Epidermal melanocyte (primary cell): Measurements from ENCODE around the gene SLC9A8.

ENCODE experiments used
- DNase-seq: peaks from one replicate; pipeline ENCODE4 v3.0.0; 2011; ENCODE audit warnings: low spot score; ENCODE audit not compliant: insufficient read length

SLC9A8 gene

GRCh38 chr20:49874696-49875095 lies 62.1 kb downstream of the SLC9A8 start:
- DNase-seq: no peak

DNA sequence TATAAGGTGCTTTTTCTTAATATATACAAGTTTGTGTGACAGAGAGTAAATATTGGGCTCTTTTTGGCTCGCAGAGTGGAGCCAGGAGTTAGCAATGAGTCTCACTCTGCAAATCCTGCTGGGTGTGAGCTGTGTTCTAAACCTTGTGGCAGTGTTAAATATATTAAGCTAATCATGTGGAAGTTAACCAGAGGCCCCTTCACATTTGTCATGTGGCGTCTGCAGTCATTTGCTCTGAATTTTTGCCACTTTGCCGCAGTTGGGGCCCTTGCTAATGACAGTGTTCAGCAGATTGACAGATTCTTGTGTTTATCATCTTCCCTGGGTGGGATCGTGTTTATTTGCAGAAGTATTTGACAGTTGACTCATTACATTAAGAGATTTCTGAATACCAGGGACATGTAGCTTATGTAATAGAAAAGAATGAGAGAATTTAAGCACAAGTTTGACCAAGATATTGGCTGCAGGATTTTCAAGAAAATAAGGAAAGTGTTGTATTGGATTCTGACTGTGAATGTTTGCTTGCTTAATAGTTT lies 64.8 kb downstream of the SLC9A8 start:
- DNase-seq: no peak

- no peak for DNase-seq
Observed at GRCh38 chr20:49878977-49879376, 66.3 kb downstream of the SLC9A8 start.

DNA sequence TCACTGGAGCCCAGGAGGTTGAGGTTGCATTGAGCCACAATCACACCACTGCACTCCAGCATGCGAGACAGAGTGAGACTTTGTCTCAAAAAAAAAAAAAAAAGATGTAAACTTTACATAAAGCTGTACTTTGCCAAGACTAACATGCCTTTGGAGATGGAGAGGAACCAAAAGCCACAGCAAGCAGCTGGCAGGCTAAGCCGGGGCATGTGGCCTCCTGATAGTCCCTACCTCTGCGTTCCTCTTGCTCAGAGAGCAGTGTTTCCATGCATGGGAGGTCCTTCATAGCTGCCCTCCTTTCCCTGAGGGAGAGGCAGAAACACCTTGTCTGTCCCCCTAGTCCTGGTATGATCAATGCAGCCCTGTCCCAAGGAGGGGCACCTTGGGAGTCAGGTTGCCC lies 67.5 kb downstream of the SLC9A8 start:
- DNase-seq: no peak

DNA sequence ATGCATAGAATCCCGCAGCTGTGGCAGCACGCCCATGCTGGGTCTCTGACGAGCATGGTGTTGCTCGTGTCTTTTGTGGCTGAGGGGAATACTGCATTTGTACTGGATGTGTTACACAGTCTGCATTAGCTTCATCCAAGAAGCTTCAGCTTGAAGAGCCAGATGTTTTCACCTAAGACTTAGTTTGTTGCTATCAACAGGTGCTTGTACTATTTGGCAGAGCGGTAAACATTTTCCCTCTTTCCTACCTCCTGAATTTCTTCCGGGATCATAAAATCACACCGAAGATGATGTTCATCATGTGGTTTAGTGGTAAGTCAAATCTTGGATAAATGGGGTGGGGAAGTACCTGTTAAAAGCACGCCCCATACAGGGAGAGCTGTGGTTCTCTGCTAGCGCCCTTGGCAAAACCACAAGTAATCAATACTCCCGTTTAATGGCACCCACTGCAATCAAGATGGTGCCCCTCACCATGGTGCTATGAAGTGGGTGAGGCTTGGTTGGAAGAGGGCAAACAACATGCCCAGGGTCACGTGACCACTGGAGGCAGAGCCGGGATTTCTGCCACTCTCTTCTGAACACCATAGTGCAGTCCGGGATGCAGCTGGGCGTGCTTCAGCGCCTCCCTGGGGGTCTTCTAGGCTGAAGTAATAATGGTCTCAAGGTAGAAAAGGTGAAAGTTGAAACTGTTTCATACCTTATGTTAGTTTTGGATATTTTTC lies 68.3 kb downstream of the SLC9A8 start:
- no peak for DNase-seq

DNA sequence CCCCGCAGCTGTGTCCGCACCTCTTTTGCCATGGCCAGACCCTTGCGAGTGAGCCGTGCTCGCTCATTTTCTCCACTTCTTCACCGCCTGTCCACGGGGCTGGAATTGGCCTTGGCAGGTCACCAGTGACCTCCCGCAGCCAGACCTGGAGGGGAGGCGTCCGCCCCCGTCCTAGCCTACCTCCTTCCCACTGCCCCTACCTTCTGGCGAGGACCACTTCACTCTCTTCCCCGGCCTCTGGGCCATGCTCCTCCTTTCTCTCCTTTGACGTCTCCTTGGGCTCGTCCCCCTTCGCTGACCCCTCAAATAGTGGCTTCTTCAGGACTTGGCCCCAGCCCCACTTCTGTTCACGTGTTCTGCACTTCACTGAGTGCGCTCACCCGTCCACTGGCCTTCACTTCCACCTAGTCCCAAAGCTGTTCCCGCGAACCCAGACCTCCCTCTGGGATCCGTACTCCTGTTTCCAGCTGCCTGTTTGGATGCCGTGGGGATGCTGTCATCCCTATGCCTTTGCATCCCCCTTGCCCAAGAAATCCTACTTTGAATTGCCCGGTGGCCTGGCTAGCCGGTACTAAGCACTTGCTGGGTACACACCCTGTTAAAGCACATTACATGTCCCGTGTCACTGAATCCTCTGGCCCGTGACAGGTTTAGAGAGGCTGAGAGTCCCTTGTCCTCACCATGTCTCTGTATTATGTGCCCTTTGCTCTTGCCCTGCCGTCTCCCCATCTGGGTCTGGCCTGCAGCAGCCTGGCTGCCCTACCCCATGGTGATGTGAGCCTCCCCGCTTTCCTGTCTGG lies 69.7 kb downstream of the SLC9A8 start:
- DNase-seq: no peak

- DNase-seq: no peak
Observed at GRCh38 chr20:49883246-49883802, 70.7 kb downstream of the SLC9A8 start.

DNA sequence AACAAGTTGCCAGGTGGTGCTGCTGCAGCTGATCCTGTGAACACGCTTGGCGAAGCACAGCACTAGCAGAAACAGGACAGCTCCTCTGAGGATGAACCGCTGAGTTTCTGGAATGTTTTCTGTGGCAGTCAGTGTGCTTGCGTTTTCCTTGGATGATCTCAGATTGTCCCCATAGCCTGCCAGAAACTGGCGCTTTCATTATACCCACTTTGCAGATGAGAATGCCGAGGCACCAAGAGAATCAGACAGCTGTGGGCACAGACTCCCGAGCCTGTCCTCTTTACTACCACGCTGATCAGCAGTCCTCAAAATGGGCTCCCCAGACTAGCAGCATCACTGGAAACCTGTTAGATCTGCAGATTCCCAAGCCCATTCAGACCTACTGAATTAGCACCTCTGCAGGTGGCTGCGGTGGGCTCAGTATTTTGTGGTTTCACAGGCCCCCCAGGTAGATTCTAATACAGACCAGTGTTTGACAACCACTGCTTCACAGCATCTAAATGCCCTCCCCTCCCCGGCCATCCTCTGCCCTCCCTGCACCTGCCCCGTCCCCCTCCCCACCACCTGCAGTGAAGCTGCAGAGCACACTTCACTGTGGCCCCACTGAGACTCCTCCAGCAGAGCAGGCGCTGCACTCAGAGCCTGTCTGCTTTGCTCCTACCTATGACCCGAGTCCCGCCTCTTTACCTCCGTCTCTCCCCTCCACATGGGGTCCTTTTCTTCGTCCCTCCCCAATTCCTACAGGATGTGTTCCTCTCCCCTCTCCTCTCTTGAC lies 73.1 kb downstream of the SLC9A8 start:
- DNase-seq: no peak

- DNase-seq: no peak
Observed at GRCh38 chr20:49886571-49887213, 74.1 kb downstream of the SLC9A8 start.

DNA sequence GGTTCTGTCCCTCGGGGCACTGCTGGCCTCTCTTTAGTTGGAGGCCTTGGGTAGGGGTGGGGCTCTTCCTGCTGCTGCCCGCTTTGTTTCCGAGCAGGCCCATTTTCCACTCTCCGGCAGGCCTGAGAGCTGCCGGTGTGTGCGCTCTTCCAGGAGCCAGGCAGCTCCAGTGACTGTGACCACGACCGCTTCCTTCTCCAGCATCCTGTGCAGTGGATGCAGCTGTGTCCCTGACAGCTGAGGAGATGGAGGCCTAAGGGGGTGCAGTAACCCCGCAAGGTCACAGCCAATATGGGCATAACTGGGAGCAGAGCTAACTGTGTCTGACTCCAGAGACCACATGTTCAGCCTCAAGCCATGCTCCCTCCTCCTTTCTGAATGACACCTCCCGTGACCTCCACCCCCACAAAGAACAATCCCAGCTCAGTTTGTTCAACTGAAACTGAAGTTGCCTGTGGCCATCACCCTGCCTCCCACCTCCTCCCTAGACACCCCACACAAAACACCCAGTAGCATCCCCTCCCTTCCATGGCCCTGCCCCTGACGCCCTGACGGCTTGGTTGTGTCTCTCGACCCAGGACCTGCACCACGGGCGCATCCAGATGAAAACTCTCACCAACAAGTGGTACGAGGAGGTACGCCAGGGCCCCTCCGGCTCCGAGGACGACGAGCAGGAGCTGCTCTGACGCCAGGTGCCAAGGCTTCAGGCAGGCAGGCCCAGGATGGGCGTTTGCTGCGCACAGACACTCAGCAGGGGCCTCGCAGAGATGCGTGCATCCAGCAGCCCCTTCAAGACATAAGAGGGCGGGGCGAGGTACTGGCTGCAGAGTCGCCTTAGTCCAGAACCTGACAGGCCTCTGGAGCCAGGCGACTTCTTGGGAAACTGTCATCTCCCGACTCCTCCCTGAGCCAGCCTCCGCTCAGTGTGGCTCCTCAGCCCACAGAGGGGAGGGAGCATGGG lies 74.9 kb downstream of the SLC9A8 start:
- peak; percentile 94 for DNase-seq

GRCh38 chr20:49888212-49889000 lies 75.8 kb downstream of the SLC9A8 start:
- peak; percentile 77 for DNase-seq

DNA sequence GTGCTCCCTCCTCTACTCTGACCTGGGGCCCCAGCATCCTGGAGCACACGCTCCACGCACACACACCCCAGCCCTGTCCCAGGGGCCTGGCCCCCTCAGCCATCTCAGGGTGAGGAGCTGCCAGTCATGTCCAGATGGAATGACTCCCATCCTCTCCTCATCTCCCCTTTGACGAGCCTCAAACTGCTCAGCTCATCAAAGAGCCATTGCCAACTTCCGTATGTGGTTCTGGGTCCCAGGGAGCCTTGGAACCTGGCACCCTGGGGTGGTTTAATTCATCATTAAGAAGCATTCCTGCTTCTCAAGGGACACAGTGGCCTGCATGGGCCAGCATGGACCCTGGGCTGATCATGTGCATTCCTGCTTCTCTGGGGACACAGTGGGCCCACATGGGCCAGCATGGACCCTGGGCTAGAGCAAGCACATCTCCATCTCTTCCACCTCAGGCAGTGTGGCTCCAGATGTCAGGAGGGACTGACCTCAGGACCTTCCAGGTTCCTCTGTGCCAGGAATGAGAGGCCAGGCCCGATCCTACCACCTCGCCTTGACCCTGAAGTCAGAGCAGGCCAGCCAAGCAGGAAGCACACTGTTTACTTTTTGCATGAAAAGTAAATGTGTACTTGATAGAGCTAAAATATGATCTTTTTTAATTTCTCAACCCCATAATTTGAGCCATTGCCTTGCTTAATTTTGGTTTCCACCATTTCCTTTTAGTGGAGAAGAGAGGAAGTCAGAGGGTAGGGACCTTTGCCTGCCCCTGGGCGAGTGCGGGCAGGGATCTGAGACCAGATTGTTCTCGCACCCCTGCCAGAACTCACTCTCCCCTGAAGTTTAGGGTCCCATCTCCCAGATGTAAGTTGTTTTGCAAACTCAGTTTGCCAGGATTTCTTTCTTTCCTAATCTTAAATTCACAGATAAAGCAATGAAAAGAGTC lies 76.6 kb downstream of the SLC9A8 start:
- DNase-seq: no peak

- no peak for DNase-seq
Observed at GRCh38 chr20:49889935-49890333, 77.3 kb downstream of the SLC9A8 start.

DNA sequence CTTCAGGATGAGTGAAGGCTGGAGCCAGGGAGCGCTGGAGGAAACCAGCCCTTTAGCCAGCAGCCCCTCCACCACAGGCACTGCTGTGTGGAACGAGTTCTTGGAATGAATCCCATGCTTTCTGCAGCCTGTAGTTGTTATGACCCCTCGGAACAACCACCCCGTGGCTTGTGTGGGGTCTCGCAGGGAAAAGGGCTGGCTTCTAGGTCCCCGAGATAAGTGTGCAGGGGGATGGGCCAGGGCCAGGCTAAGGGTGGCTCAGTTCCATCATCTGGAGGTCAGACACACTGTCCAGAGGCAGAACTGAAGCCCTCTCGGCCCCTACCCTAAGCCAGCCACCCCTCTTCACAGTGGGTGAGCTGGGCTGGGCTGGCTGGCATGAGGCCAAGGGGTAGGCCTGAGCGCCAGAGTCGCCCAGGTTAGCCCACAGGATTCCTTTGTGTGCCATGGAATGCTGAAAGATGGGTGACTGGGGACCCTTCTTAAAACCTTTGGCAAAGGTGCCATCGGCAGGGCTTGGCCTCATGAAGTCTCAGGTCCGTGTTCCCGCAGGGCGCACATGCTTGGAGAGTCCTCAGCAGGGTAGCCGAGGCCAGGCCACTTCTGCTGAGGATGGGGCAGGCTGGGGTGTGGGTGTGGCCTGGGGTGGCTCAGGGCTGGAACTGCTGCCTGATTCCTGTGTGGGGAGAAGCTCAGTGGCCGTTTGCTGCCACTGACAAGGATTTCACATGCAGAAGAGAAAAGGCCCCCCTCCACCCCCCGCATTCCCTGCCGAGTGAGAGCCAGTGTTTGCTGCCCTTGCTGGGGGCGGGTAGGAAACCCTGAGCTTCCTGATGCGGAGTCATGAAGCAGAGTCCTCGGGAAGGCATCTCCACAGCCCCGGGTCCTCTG lies 78.1 kb downstream of the SLC9A8 start:
- no peak for DNase-seq

GRCh38 chr20:49891476-49892110 lies 79.0 kb downstream of the SLC9A8 start:
- no peak for DNase-seq

GRCh38 chr20:49892260-49892659 lies 79.6 kb downstream of the SLC9A8 start:
- no peak for DNase-seq
